ENCODE data around the gene PRDM11. TPM values are rescaled to one million over a fixed set of nuclear protein-coding genes. Genes with fewer than 3 reads are reported as not detected.

The PRDM11 gene
- total and polyA plus RNA-seq, 10 of the 15 experiments (the other 5 are each of a cell fraction or from before 2014, with no cell fraction given) = 0.03 to 2.4 (median 0.53) TPM

GRCh38 chr11:45156201-45156600 lies 9.8 kb downstream of the PRDM11 start:
- POLR2A ChIA-PET = no interaction called here

More at GRCh38 chr11:45156201-45156600, 9.8 kb downstream of the PRDM11 start:
- H3K4me2 ChIP-seq (ENCODE audit: control insufficient read depth, insufficient read depth) = no peak overlapping the region
- no peaks in the 10 kb centered on the region for H3K4me1 ChIP-seq (ENCODE audit: control insufficient read depth, insufficient read depth, low read length)
- no TSS peak for BruUV-seq (replicated peaks)
- H3K4me3 ChIP-seq = no peak overlapping the region
- CTCF ChIA-PET = no interaction called here
- RAD21 ChIA-PET (ENCODE audit: unreplicated experiment) = no interaction called here
- no peak for DNase-seq (ENCODE audit: low read depth, low spot score)
- H3K9me3 ChIP-seq (replicated peaks; ENCODE audit: control insufficient read depth, insufficient read depth, low read length) = no peaks in the 10 kb centered on the region
- no peak overlapping the region for H3K27ac ChIP-seq (ENCODE audit: control insufficient read depth, insufficient read depth)
- no peaks in the 10 kb centered on the region for H3K79me2 ChIP-seq (ENCODE audit: control insufficient read depth, insufficient read depth, low read length)
- FAIRE-seq = no peak
- no peaks in the 10 kb centered on the region for H3K36me3 ChIP-seq (ENCODE audit: control insufficient read depth in 2 of 2, insufficient read depth in 2 of 2, low read length in 1 of 2)
- in situ Hi-C loops (cut with MboI) = no loop called here
- intact Hi-C loops (cut with micrococcal nuclease; ENCODE audit: unreplicated experiment) = no loop called here
- SMC1A ChIA-PET (ENCODE audit: uncharacterized antibody, unreplicated experiment) = no interaction called here
- H4K20me1 ChIP-seq (ENCODE audit: control insufficient read depth, insufficient read depth) = no peaks in the 10 kb centered on the region
- H3K9ac ChIP-seq (ENCODE audit: control insufficient read depth, insufficient read depth, low read length) = no peak overlapping the region
- TF ChIP-seq MXI1 (IDR thresholded peaks at IDR 0.05; ENCODE audit: low read depth, low read length) (no peak), KAT2A (conservative IDR thresholded peaks at IDR 0.05; ENCODE audit: control insufficient read depth, low read depth, low read length) (no peak), CREB1 (IDR thresholded peaks at IDR 0.05; ENCODE audit: low read depth) (no peak), RB1 (IDR thresholded peaks at IDR 0.05; ENCODE audit: borderline replicate concordance) (no peak), HDGF (IDR thresholded peaks at IDR 0.05) (no peak), POLR2AphosphoS5 (IDR thresholded peaks at IDR 0.05; ENCODE audit: low read length) (no peak), ATF2 (IDR thresholded peaks at IDR 0.05; ENCODE audit: low read length) (no peak), REST (IDR thresholded peaks at IDR 0.05; ENCODE audit: low read depth, low read length) (no peak), NFYB (IDR thresholded peaks at IDR 0.05; ENCODE audit: insufficient read depth, low read depth, low read length) (no peak)
- no peak for ATAC-seq
- H2AFZ ChIP-seq (ENCODE audit: control insufficient read depth, low read depth, low read length) = no peak overlapping the region
- H3K27me3 ChIP-seq (replicated peaks in 1 of 2; ENCODE audit: control insufficient read depth in 2 of 2, insufficient read depth in 2 of 2, low read length in 1 of 2) = no peaks in the 10 kb centered on the region
- WGBS (ENCODE audit: insufficient coverage, insufficient replicate concordance, low lambda C conversion rate, missing lambda C conversion rate) = 15% methylated on average over 6 of the region's 6 CpGs
